ENCODE data around the gene SPTBN1.

Gene SPTBN1

DNA sequence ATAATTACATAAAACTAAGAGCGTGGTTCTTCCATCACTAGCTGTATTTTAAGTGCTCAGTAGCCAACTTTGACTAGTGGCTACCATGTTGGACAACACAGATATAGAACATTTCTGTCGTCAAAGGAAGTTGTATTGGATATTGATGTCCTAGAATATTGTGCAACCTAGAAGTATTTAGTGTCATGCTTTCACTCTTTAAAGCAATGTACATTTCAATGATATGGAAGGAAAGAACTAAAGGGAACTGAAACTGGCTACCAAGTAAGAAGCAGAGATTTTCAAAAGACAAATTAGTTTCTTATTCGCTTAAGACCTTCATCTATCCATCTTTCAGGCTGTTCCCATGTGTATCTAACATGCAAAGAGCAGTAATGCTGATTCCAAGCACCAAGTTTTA is 182.0 kb downstream of the SPTBN1 start:
- DNase-seq: no peak

DNA sequence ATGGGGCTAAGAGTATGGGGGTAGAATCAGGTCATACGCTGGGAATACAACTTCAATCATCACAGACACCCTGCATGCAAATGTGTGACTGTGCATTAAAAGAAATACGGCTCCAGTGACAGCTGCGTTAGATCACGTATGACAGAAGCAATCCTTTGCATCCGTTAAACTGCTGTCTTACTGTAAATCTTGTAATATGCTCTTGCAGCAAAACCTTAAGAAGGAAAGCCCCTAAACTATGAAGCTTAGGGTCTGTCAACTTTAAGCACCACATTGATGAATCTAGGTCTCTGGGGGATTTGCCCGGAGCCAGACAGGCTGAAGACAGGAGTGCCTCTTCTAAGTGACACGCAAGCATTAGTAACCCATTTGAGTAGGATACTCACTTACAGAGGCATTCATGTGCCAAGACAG is 182.7 kb downstream of the SPTBN1 start:
- DNase-seq: no peak

DNA sequence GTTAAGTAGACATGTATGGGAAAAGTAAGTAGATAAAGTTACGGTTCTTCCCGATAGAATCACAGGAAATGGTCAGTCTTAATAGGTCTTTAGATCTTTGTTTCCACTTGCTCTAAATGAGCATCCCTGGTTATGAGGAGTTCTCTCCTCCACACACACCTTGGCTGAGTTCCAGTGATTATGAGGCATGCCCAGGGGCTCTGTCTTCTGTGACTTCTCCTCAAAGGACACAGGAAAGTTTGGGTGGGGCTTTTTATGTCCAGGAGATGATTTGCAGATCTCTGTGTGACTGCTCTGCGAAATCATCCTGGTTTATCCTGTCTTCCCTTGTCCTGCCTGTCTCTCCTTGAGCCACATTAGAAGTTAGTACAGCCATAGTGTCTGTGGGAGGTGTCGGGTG is 183.5 kb downstream of the SPTBN1 start:
- no peak for DNase-seq

DNA sequence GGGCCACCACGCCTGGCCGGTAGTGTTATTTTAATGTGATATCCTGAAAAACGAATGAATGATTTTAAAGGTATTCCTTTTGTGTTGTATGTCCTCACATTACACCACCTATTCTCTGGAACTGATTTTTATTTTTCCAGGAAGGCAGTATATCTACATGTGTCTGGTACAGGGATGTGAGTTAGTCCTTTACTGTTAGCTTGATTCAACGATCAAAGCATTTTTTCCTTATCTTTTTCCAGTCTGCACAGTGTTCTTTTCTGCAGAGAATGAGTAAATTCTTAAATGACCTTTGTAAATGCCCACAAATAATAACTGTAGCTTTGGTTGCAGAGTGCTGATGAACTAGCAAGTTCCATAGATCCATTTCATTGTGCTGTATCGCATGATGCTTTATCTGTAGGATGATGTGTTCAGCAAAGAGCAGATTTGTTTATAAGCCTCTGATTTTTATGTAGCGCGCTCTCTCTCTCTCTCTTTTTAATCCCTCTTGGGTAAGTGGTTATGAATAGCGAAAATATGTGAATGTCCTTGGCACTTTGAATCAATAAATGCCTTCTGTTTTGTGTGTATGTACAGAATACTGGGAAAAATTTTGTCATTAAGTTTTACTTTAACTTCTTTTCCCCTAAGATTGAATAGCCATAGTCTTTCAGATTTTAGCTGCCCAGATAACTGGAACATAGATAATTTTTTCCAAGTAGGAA is 184.9 kb downstream of the SPTBN1 start:
- no peak for DNase-seq

DNA sequence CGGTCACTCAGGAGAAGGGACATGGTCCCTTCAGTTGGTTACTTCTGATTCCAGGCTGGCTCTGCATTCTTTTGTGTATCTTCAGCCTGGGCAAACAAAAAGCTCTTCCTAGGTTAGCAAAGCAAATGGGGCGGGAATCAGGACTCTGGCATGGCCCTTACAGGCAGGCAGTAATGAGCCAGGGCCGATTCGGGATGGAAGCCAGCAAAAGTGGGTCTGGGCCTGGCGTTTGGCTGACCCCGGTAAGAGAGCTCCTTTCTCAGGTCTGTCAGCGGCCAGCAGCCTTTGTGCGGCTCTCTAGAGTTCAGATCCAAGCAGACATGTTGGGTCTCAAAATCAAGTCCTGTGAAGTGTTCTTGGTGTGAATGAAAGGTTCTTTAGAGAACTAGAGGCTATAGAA is 185.9 kb downstream of the SPTBN1 start:
- DNase-seq: no peak

DNA sequence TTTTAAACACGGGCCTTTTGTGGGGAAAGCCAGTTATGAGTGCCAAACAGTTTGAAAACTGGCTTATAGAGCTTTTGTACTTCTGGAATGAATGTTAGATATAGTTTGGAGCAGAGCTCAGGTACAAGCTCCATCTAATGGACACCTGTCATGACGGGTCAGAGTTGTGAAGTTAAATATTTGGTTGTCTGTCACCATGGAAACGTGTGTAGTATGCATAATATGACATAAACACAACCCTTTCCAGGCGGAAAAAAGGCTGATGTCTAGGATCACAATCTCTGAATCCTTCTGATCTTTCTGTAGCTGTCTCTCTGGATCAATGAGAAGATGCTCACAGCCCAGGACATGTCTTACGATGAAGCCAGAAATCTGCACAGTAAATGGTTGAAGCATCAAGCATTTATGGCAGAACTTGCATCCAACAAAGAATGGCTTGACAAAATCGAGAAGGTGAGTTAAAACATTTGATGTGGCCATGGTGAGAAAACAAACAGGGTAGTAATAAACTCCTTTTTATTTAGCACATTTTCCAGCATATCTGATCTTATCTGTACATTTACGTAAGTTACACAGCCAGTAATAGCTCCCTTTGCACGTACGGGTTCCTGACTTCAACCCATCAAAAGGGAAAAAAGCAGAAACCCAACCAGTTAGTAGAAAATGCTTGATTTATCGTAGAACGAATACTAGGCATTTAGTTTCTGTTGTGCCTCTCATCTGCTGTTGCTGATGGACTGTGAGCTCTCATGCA is 186.7 kb downstream of the SPTBN1 start:
- no peak for DNase-seq

DNA sequence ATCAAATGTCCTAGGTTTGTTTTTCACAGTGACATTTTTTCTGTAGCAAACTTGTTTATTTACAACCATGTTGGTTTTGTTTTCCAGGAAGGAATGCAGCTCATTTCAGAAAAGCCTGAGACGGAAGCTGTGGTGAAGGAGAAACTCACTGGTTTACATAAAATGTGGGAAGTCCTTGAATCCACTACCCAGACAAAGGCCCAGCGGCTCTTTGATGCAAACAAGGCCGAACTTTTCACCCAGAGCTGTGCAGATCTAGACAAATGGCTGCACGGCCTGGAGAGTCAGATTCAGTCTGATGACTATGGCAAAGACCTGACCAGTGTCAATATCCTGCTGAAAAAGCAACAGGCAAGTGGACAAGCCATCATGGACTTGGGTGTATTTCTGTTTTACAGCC is 188.1 kb downstream of the SPTBN1 start:
- DNase-seq: no peak

DNA sequence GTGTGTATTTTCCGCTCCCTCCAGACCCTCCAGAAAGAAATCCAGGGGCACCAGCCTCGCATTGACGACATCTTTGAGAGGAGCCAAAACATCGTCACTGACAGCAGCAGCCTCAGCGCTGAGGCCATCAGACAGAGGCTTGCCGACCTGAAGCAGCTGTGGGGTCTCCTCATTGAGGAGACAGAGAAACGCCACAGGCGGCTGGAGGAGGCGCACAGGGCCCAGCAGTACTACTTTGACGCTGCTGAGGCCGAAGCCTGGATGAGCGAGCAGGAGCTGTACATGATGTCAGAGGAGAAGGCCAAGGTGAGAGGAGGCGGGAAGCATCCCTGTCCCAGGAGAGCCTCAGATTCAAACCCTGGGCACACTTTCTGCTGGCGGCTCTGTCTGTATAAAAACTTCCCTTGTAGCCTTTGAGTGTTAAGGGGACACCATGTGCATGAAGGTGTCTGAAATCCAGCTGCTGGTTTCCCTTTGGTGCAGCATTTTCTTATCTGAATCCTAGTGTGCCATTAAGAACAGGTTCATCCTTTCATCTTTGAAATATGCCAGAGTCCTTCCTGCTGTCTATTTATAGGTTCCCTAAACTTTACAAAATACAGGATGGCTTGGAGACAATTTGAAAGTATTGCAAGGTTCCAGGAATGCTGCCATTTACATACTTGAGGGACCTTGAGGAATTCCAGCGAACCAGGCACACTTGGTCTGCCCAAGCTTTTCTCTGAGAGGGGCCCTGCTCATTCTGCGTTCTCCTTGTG is 190.2 kb downstream of the SPTBN1 start:
- no peak for DNase-seq

DNA sequence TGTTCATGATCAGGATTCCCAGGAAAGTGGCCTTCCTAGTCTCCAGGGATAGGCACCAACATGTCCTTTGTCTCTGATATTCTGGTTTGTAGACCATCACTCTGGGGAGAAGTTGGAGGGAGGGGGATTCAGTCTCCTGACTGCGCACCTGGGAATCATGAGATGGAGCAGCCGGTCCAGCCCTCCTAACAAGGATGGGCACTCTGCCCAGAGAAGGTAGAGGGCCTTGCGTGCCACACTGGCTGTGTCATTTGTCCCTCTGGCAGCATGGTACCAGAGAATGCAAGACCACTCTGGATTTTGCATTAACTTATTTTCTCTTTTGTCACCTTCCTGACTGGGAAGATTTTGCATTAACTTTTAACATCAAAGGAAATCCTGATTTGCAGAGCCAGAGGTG is 192.1 kb downstream of the SPTBN1 start:
- no peak for DNase-seq

DNA sequence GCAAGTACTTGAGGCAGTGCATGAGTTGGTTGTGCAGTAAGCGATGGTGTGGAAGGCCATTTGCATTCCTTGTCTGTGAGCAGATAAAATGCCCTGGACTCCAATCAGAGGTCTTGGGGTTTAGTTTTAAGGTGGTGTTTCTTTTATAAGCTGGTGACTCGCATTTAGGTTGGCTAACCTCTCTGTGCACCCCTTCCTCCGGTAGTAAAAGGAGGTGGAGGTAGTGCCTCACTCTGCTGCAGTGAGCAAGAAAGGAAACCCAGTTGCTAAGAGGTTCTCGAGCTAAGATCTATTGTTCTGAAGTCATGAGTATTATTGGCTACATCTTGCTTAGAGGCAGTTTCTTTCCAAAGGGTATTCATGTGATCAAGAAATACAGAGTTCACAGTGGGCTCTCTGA is 193.1 kb downstream of the SPTBN1 start:
- DNase-seq: no peak

DNA sequence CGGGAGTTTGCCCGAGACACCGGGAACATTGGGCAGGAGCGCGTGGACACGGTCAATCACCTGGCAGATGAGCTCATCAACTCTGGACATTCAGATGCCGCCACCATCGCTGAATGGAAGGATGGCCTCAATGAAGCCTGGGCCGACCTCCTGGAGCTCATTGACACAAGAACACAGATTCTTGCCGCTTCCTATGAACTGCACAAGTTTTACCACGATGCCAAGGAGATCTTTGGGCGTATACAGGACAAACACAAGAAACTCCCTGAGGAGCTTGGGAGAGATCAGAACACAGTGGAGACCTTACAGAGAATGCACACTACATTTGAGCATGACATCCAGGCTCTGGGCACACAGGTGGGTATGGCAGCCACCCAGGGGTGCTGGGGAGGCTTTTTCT is 193.5 kb downstream of the SPTBN1 start:
- DNase-seq: no peak

DNA sequence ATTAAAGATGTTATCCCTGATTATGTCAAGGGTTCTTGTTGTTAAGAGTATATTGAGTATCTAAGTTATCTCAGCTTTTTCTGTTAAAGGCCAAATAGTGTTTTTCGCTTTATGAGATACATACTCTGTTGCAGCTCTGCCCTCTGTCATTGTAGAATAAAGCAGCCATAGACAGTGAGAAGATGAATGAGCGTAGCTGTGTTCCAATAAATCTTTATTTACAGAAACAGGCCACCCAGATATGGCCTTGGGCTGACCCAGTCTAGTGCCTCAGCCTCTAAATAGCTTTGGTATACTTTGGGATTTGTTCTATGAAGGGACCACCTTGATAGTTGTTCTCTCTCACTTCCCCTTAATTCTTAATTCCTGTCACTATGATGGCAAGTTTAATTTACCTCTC is 194.5 kb downstream of the SPTBN1 start:
- no peak for DNase-seq

DNA sequence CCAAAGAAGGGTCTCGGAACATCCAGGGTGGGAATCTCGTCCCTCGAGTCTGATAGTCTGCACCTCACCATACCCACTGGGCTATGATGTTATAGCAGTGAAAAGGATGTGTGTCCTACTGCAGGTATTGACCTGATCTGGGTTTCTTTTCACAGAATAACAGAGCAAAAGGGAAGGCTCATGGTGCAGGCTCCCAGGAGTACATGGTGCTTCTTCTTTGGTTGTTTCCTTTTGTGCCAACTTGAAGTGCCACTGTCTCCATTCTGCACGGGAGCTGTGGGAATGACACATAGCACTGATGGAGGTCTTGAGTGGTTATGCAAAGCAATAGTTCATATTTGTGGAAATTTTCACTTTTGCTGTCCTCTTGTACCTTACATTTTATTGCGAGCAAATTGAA is 195.2 kb downstream of the SPTBN1 start:
- no peak for DNase-seq

DNA sequence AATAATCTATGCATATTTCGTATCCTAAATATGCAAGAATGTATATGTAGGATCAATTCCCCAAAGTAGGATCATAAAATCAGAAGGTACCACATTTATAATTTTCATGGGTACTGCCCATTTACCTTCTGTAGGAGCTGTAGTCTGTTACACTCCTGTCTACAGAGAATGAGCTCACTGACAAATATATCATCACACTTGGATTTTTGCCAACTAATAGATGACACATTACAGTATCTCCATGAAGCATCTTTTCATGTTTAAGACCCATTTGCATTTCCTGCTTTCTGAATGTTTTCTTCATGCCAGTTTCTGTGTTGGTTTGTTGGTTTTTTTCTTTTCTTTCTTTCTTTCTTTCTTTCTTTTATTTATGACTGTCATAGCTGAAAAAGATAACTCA is 196.4 kb downstream of the SPTBN1 start:
- DNase-seq: no peak

DNA sequence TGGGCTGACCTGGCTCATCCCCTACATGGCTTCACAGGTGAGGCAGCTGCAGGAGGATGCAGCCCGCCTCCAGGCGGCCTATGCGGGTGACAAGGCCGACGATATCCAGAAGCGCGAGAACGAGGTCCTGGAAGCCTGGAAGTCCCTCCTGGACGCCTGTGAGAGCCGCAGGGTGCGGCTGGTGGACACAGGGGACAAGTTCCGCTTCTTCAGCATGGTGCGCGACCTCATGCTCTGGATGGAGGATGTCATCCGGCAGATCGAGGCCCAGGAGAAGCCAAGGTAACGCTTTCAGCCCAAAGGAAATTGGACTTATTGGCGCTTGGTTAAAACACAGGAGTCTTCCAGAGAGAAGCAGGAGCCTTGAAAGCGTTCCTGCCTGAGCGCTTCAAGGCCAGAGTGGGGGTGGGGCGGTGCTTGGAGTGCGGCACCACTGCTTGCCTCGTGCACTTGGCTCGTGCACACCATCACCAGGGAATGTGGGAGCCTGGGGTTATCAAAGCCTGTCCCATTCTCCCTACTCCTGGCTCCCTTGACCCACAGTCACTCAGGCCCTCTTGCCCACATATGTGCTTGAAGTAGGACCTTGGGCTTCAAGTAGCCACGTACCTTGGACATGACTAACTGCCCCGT is 197.6 kb downstream of the SPTBN1 start:
- no peak for DNase-seq

DNA sequence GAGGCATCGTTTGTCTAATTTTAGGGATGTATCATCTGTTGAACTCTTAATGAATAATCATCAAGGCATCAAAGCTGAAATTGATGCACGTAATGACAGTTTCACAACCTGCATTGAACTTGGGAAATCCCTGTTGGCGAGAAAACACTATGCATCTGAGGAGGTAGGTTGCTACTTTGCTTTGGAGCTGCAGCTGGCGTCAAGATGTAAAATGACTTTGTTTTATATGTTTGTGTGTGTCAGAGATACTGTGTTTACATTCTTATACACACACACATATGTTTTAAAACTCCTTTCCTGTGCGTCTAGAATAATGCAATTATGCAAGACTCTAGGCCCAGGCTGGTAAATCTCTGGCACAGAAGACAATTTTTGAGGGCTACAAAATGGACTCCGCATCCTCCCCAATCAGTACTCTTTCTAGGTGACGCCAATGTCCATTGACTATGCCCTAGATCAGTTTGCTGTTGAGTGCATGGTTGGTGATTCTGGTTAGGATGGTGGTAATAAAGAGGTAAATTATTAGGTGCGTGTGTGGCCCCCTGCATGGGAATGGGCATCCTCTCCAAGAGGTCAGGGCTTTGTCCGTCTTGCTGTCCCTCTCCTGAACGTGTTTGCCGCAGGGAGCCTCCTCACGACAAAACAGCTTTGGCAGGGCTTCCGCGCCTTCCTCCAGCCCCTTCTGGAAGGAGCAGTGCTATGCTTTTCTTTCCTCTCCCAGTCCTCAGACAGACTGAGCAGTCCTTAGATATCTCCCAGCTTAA is 199.1 kb downstream of the SPTBN1 start:
- DNase-seq: no peak

DNA sequence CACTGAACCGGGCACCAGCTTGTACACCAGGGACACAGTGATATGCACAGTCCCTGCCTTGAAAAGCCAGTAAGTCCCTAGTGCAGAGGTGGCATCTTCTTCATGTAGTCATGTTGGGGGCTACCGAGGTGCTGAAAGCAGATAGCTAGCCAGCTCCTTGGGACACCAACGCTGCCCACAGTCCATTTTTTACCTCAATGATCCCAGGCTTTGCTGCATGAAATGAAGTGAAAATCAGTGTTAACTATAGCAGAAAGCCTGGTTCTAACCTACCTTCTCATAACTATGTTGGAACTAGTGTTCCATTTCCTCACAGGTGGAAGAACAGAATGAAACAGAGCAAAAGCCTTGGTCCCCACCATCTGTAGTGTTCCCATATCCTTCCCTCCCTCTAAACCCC is 200.7 kb downstream of the SPTBN1 start:
- no peak for DNase-seq

DNA sequence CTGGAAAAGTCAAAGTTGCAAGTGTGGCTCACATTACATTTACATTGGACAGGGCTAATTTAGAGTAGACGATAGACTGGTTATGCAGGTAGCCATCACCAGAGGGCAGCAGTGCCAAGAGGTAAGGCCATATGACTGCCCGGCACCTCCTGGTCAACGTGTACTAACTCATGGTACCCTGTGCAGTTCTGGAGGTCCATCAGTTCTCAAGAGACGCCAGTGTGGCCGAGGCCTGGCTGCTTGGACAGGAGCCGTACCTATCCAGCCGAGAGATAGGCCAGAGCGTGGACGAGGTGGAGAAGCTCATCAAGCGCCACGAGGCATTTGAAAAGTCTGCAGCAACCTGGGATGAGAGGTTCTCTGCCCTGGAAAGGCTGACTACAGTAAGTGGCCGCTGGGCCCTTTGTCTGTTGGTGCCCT is 201.5 kb downstream of the SPTBN1 start:
- DNase-seq: peak; percentile 30

DNA sequence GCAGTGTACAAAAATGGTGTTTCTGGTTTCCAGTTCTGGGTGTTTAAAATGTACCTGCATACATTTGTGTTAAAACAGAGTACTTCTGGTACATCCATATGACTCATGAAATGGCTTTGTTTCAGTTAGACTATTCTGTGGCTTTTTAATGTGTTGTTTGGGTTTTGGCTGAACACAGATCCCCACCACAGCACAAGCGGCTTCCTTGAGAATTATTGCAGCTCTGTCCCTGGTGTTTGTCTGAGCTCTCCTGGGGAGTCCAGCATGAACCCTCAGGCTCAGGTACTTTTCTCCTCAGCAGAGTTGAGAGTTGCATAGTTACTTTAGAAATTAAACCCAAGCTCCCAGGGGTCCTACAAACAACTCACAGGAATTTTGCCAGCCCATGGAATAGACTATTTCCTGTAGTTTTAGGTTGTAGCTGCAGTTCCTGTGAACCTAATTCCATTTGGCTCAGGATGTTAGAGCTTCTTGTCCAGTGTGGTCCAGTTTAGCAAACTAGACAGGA is 202.5 kb downstream of the SPTBN1 start:
- no peak for DNase-seq

DNA sequence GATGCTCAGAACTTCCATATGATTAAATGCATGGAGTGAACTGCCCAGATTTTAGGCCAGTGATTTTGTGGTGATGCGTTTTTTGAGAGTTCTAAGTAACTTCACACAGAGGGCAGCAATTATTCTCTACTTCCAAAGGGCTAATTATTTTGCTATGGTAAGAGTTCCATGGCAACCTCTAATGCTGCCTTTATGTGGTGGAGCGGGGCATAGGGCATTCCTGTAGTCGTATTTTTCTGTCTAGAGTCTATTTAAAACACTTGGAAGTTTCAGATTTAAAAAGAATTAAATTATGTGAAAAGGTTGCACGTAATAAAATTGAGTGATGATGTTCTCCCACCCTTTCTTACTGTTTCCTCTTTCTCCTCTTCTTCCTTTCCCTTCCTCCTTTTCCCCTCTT is 203.4 kb downstream of the SPTBN1 start:
- no peak for DNase-seq

DNA sequence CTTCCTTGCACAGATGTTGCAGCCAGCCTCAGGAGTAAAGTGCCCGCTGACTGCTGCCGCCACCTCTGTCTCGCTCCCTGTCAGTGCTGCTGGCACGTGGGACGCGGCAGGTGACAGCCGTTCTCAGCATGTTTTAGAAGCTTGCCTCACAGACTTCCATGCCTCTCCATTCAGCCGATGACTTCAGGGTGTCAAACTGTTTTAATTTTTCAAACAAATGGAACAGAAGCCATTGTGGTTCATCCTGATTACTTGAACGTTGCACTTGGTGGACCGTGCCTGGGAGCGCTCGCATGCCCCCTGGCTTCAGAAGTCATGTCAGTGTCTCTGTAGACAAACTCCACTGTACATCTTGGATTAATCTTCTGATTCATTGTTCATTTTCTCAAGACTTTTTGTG is 204.6 kb downstream of the SPTBN1 start:
- DNase-seq: no peak

DNA sequence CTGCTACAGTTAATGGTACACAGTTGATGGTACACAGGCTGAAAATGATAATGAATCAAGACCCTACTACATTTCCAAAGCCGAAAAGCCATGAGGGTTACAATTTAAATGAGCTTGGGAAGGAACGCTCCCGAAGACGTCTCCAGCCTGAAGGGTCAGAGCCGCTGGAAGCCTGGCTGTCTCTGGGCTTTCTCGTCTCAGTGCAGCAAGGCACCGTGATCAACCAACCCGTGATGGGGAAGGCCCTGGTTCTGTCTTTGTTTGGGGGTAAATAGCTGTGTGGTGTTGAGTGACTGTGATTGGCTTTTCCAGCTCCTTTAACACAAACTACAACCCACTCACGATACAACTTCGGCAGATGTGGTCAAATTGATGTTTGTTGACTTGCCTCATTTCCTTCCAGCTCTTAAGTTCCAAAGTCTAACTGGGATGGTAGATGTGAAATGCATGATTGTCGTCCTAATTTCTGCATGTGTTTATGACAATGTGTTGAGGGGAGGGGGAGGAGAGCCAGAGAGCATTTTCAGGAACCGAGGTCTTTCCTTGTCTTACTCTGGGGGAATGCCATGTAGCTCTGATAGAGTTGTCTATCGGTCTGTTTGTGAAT is 207.4 kb downstream of the SPTBN1 start:
- no peak for DNase-seq

Data from stimulated activated naive CD4-positive, alpha-beta T cell treated with Interleukin-2 at 50 U/mL for 16 hours (primary cell).